CD4-positive, alpha-beta T cell (primary cell): ENCODE measurements around the gene TNIK. TPM values are rescaled to one million over a fixed set of nuclear protein-coding genes. Genes with fewer than 3 reads are reported as not detected.

Experiments
- ATAC-seq: fragments of 200-7000 bp; cut with Tn5 transposase; one replicate; pipeline ENCODE4 v1.10.0; 2022; ENCODE audit warnings: mild to moderate bottlenecking; ENCODE audit not compliant: poor library complexity
- CTCF ChIA-PET: fragments of 350-600 bp; sonication (Branson Sonifier 250); formaldehyde crosslinking; loops from one replicate; lab custom pipeline; 2021; ENCODE audit warnings: antibody characterized with exemption, inconsistent platforms; lab: Charles Lee
- POLR2A ChIA-PET: fragments of 350-600 bp; sonication (Branson Sonifier 250); formaldehyde crosslinking; loops from one replicate; lab custom pipeline; 2021; ENCODE audit warnings: antibody characterized with exemption, inconsistent platforms; lab: Charles Lee
- DNase-seq, 14 experiments: peaks; one replicate each; pipeline ENCODE4 v3.0.0-alpha.2; 2013 to 2020; ENCODE audit warnings: mixed read lengths in 2 of 14
- H3K27ac ChIP-seq, 2 donors: one replicate each; pipeline versions ENCODE4 v1.5.1 to v1.7.0; 2013; ENCODE audit warnings: low read length in 2 of 2, low read depth in 1 of 2, mild to moderate bottlenecking in 1 of 2
- H3K27me3 ChIP-seq, 2 experiments: 1 replicate in 1 of 2; 2 replicates in 1 of 2; pipeline versions ENCODE4 v1.6.1 to v1.7.0; 2013; ENCODE audit warnings: low read length in 2 of 2, control low read depth in 1 of 2, mild to moderate bottlenecking in 1 of 2, moderate library complexity in 1 of 2; ENCODE audit not compliant: insufficient read depth in 2 of 2, control insufficient read depth in 1 of 2
- H3K36me3 ChIP-seq: one replicate; pipeline ENCODE4 v1.6.1; 2013; ENCODE audit warnings: low read length, control low read depth; ENCODE audit not compliant: insufficient read depth
- H3K4me1 ChIP-seq: one replicate; pipeline ENCODE4 v1.6.1; 2013; ENCODE audit warnings: low read length, control low read depth; ENCODE audit not compliant: insufficient read depth
- H3K4me3 ChIP-seq: one replicate; pipeline ENCODE4 v1.5.1; 2013; ENCODE audit warnings: mild to moderate bottlenecking, low read length, moderate library complexity
- H3K9me3 ChIP-seq, 2 experiments: 1 replicate in 1 of 2; 2 replicates in 1 of 2; pipeline versions ENCODE4 v1.6.1 to v1.7.0; 2013; ENCODE audit warnings: low read length in 2 of 2, mild to moderate bottlenecking in 2 of 2, control low read depth in 1 of 2, moderate library complexity in 1 of 2; ENCODE audit not compliant: control insufficient read depth in 1 of 2, insufficient read depth in 1 of 2
- H3K27ac Mint-ChIP-seq: one replicate; pipeline ENCODE4 v1.8.0; 2020; ENCODE audit warnings: mixed read lengths
- H3K27me3 Mint-ChIP-seq: one replicate; pipeline ENCODE4 v1.8.0; 2021; ENCODE audit warnings: mixed read lengths
- H3K36me3 Mint-ChIP-seq: one replicate; pipeline ENCODE4 v1.8.0; 2021; ENCODE audit warnings: low read depth, mixed read lengths
- H3K4me1 Mint-ChIP-seq: one replicate; pipeline ENCODE4 v1.8.0; 2021; ENCODE audit warnings: low read depth, mixed read lengths
- H3K4me3 Mint-ChIP-seq: one replicate; pipeline ENCODE4 v1.8.0; 2020; ENCODE audit warnings: mild to moderate bottlenecking, mixed read lengths
- H3K9me3 Mint-ChIP-seq: one replicate; pipeline ENCODE4 v1.8.0; 2020; ENCODE audit warnings: mixed read lengths
- CTCF ChIP-seq: fragments of 200-600 bp; IDR thresholded peaks from one replicate; pipeline ENCODE4 v1.8.0; 2022; ENCODE audit warnings: antibody characterized with exemption, mild to moderate bottlenecking
- intact Hi-C, 2 experiments: fragments of 100-400 bp; cut with DNase I in 1 of 2; cut with micrococcal nuclease in 1 of 2; formaldehyde crosslinking; loops; one replicate each; pipeline versions ENCODE4 v1.15.1 to v1.9.0; 2023 to 2025; cut with DNase I, micrococcal nuclease
- total RNA-seq, 174 experiments: library from RNA in 2 of 174; stranded (reverse) in 2 of 174; gene quantifications; one replicate each; pipeline ENCODE4 v1.2.3 and lab custom pipeline; 2021 to 2026

Gene TNIK
- total RNA-seq, 2 experiments from 2014 or later = 71.0 to 78.3 TPM

GRCh38 chr3:171456765-171457606, 3.2 kb downstream of the TNIK start:
- Mint-ChIP-seq H3K9me3 (no peaks in the 10 kb centered on the region), H3K27ac (peak overlapping the region; percentile 92), H3K4me3 (peak overlapping the region; percentile 97), H3K4me1 (peaks cover 43% of the 10 kb centered on the region), H3K27me3 (no peaks in the 10 kb centered on the region), H3K36me3 (peaks cover 40% of the 10 kb centered on the region)
- Histone ChIP-seq H3K27me3 (no peaks in the 10 kb centered on the region), H3K4me1 (peaks cover 39% of the 10 kb centered on the region), H3K27ac (no peak overlapping the region), H3K4me3 (peak overlapping the region; percentile 74), H3K36me3 (no peaks in the 10 kb centered on the region), H3K9me3 (no peaks in the 10 kb centered on the region)
- intact Hi-C loops = loop anchor here (5.0 to 10.0 kb wide), 4 partner anchors 110 to 272 kb away; no protein-coding TSS in a partner anchor
- no peak for ATAC-seq
- peak in 2 of 14 experiments; percentile 10 to 17 for DNase-seq
- POLR2A ChIA-PET = interaction anchor here (0.7 to 5.1 kb wide), 3 partner anchors 11 to 109 kb away, joined by 3 to 23 read pairs (median 9); no protein-coding TSS in a partner anchor
- CTCF ChIA-PET = no interaction called here
- TF ChIP-seq CTCF = no peak

- Histone ChIP-seq H3K4me1 (peaks cover 36% of the 10 kb centered on the region), H3K27me3 (no peaks in the 10 kb centered on the region), H3K36me3 (no peaks in the 10 kb centered on the region), H3K27ac (no peak overlapping the region), H3K4me3 (no peak overlapping the region), H3K9me3 (no peaks in the 10 kb centered on the region)
- ChIA-PET CTCF (no interaction called here), POLR2A (interaction anchor here (2.2 kb wide), 1 partner anchor 10 kb away, joined by 9 read pairs; no protein-coding TSS in a partner anchor)
- H3K27me3 Mint-ChIP-seq = no peaks in the 10 kb centered on the region
- no peaks in the 10 kb centered on the region for H3K9me3 Mint-ChIP-seq
- DNase-seq = no peak
- peaks cover 33% of the 10 kb centered on the region for H3K4me1 Mint-ChIP-seq
- ATAC-seq = no peak
- no peak for TF ChIP-seq CTCF
- peak overlapping the region; percentile 3 for H3K27ac Mint-ChIP-seq
- H3K36me3 Mint-ChIP-seq = peaks cover 33% of the 10 kb centered on the region
- peak overlapping the region; percentile 97 for H3K4me3 Mint-ChIP-seq
- intact Hi-C loops = loop anchor here (5.0 to 10.0 kb wide), 4 partner anchors 111 to 271 kb away; no protein-coding TSS in a partner anchor
Measured at GRCh38 chr3:171455603-171456550, 4.3 kb downstream of the TNIK start.

- CTCF ChIA-PET = no interaction called here
- Mint-ChIP-seq H3K4me1 (peaks cover 36% of the 10 kb centered on the region), H3K4me3 (no peak overlapping the region), H3K27ac (no peak overlapping the region), H3K27me3 (no peaks in the 10 kb centered on the region), H3K36me3 (peaks cover 16% of the 10 kb centered on the region), H3K9me3 (no peaks in the 10 kb centered on the region)
- ATAC-seq (no peak), DNase-seq (no peak)
- TF ChIP-seq CTCF = no peak
- no peaks in the 10 kb centered on the region for H3K36me3 ChIP-seq
- POLR2A ChIA-PET = no interaction called here
- H3K27me3 ChIP-seq = no peaks in the 10 kb centered on the region
- no peak overlapping the region for H3K4me3 ChIP-seq
- H3K27ac ChIP-seq = no peak overlapping the region
- peaks cover 33% of the 10 kb centered on the region for H3K4me1 ChIP-seq
- intact Hi-C loops = loop anchor here in 1 of 2 experiments (10.0 kb wide), 1 partner anchor 269 kb away; no protein-coding TSS in a partner anchor
- no peaks in the 10 kb centered on the region for H3K9me3 ChIP-seq
Measured at GRCh38 chr3:171454041-171454440, 6.2 kb downstream of the TNIK start.
